CD4-positive, CD25-positive, alpha-beta regulatory T cell (primary cell): ENCODE results near the gene MRO. TPM values are rescaled to one million over a fixed set of nuclear protein-coding genes. Genes with fewer than 3 reads are reported as not detected.

Experiments
- polyA plus RNA-seq, 4 donors: library from polyadenylated mRNA; unstranded; fragments of 300-500 nt; fragmentation: Illumina TruSeq; gene quantifications; one replicate each; pipeline ENCODE4 v1.2.3, GENCODE V29; 2021
- total RNA-seq: library from RNA; stranded (reverse); gene quantifications from one replicate; pipeline ENCODE4 v1.2.3, GENCODE V29; 2022

Gene MRO
- total and polyA plus RNA-seq, 5 donors from 2014 or later, result not detected

Other genes with a start within 250 kb of the MRO start
- gene ME2, start 59.1 kb upstream of the MRO start, total RNA-seq, result 29.5 TPM
- gene ME2, start 59.1 kb upstream of the MRO start, polyA plus RNA-seq, result 10 to 100 TPM; 35.9 to 45.4 (median 41.2) TPM
- gene ELAC1, start 148.0 kb upstream of the MRO start, total RNA-seq, result 5.9 TPM
- gene ELAC1, start 148.0 kb upstream of the MRO start, polyA plus RNA-seq, result 10 to 100 TPM; 18.5 to 23.0 (median 19.6) TPM
- gene SMAD4, start 210.2 kb upstream of the MRO start, total RNA-seq, result 89.5 TPM
- 10 to 100 TPM; 61.5 to 84.4 (median 78.0) TPM for gene SMAD4, start 210.2 kb upstream of the MRO start, polyA plus RNA-seq